GM12878 (cell line): ENCODE data around the gene PRKN.

ENCODE experiments used
- CBFB ChIP-seq: IDR thresholded peaks from 2 replicates; pipeline ENCODE4 v1.6.1; 2016; ENCODE audit warnings: antibody characterized with exemption, low read depth
- CEBPZ ChIP-seq: fragments of 150-350 bp; IDR thresholded peaks from 2 replicates; pipeline ENCODE4 v1.6.1; 2016; ENCODE audit warnings: low read depth, low read length
- CHD2 ChIP-seq: IDR thresholded peaks from 2 replicates; pipeline ENCODE4 v1.6.1; 2011; ENCODE audit warnings: low read depth, low read length, improper control_type of control experiment, borderline replicate concordance
- CTCF ChIP-seq, 3 experiments: IDR thresholded peaks in 2 of 3; conservative IDR thresholded peaks in 1 of 3; 2 replicates each; pipeline ENCODE4 v1.5.1; 2011; ENCODE audit warnings: low read depth in 3 of 3, low read length in 3 of 3, mild to moderate bottlenecking in 3 of 3, control low read depth in 2 of 3, moderate library complexity in 2 of 3, inconsistent platforms in 1 of 3, mixed read lengths in 1 of 3; ENCODE audit not compliant: control insufficient read depth in 2 of 3, insufficient read depth in 1 of 3; ENCODE audit errors: extremely low read depth in 1 of 3

GRCh38 chr6:161683400-161683799 is 1044.2 kb downstream of the PRKN start:
- TF ChIP-seq CTCF (IDR thresholded peaks at IDR 0.05 in 2 of 3, conservative IDR thresholded peaks at IDR 0.05 in 1 of 3; ENCODE audit: control insufficient read depth in 2 of 3, extremely low read depth in 1 of 3, insufficient read depth in 1 of 3, low read depth in 3 of 3, low read length in 3 of 3): no peak
- TF ChIP-seq CBFB: no peak
- TF ChIP-seq CEBPZ: no peak
- no peak for TF ChIP-seq CHD2
